ENCODE measurements around the gene LBR.

LBR gene

DNA sequence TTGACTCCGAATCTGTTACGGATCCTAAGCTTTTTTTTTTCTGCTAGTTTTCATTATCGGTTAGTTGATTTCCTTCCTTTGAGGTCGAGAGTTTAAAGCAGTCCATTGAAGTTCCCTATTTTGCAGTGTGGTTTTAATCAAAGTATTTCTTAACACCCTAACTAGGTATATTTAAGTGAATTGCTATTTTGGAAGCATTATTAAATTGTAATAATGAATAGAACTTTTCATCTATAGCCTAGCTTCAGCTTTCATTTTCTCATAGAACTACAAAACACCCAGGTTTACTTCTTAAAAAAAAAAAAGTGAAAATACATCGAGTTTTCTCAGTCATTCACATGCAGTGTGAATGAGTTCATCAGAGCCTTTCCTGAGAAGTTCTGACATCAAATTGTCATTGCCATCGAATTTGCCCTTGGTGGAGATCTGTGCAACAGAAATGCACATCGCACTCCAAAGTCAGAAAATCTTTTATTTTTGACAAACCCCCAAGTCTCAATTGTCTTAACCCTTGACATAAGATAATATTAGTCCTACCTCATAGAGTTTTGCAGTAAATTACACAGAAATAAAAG is 1.1 kb upstream of the LBR start:
- TF ChIP-seq ISL1 (CRISPR knock-in tag; IDR thresholded peaks at IDR 0.05) (no peak), ZFP3 (CRISPR knock-in tag; IDR thresholded peaks at IDR 0.05) (no peak), RARB (CRISPR knock-in tag; IDR thresholded peaks at IDR 0.05) (no peak), TSHZ2 (CRISPR knock-in tag; IDR thresholded peaks at IDR 0.05) (no peak), TCF4 (CRISPR knock-in tag; IDR thresholded peaks at IDR 0.05; ENCODE audit: borderline replicate concordance) (no peak), ZNF8 (CRISPR knock-in tag; IDR thresholded peaks at IDR 0.05) (no peak), OSR1 (CRISPR knock-in tag; IDR thresholded peaks at IDR 0.05) (no peak), ZFP30 (CRISPR knock-in tag; IDR thresholded peaks at IDR 0.05) (no peak), ZNF70 (CRISPR knock-in tag; IDR thresholded peaks at IDR 0.05) (no peak)

GRCh38 chr1:225428068-225428880 is 436 bp upstream of the LBR start:
- peak; percentile 85 for ATAC-seq
- TF ChIP-seq, protein P1, sequence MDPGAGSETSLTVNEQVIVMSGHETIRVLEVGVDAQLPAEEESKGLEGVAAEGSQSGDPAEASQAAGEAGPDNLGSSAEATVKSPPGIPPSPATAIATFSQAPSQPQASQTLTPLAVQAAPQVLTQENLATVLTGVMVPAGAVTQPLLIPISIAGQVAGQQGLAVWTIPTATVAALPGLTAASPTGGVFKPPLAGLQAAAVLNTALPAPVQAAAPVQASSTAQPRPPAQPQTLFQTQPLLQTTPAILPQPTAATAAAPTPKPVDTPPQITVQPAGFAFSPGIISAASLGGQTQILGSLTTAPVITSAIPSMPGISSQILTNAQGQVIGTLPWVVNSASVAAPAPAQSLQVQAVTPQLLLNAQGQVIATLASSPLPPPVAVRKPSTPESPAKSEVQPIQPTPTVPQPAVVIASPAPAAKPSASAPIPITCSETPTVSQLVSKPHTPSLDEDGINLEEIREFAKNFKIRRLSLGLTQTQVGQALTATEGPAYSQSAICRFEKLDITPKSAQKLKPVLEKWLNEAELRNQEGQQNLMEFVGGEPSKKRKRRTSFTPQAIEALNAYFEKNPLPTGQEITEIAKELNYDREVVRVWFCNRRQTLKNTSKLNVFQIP (CRISPR knock-in tag; IDR thresholded peaks at IDR 0.05; ENCODE audit: borderline replicate concordance, low read depth), result no peak; the same call in 1 of the 2 replicates
- TF ChIP-seq ZFP3 (CRISPR knock-in tag; IDR thresholded peaks at IDR 0.05) (no peak), PATZ1 (CRISPR knock-in tag; IDR thresholded peaks at IDR 0.05; ENCODE audit: borderline replicate concordance) (no peak), CSDC2 (CRISPR knock-in tag; IDR thresholded peaks at IDR 0.05) (no peak), BACH2 (CRISPR knock-in tag; IDR thresholded peaks at IDR 0.05; ENCODE audit: borderline replicate concordance) (peak; percentile 85; the same call in 1 of the 2 replicates)

More for the DNA sequence above, 1.1 kb upstream of the LBR start:
- no peak for ATAC-seq

DNA sequence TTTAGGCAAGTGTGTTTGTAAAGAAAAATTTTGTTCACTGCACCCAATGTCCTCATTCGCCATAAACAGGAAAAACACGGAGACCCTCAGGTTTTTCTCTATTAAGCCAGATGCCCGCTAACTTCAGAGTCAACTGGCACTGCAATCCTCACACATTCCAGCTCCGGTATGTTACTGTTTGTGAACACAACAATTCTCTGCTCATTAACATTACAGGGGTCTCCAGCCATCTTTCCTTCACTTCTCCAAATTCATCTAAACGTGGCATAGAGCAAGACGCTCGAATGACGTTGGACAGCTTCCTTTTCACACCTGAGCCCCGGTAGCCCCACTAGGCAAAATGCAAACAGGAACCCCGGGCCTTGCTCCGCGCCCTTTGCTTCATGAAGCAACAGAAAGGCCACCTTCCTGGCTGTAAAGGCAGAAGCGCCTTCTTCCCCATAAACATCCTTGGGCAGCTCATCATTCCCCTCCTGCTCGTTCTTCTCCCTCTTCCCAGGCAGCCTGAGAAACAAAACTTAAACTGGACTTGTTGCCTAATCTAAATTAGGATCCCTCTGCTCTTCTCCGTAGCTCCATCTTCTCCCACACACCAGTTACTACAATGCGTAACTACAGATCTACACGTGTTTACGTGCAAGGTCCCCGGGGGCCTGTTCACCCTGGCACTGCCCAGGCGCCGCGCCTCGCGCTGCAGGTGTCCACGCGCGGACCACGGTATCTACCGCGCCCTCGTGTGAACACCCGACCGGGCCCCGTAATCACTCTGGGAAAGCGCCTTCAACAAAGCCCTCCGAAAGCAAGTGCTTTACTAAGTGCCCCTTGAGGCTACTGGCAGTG is 1.2 kb downstream of the LBR start:
- ATAC-seq, result peak; percentile 14
- no peak for TF ChIP-seq ZC3H10 (CRISPR knock-in tag; IDR thresholded peaks at IDR 0.05)
- TF ChIP-seq ZNF8 (CRISPR knock-in tag; IDR thresholded peaks at IDR 0.05), result no peak
- TF ChIP-seq ZFP3 (CRISPR knock-in tag; IDR thresholded peaks at IDR 0.05), result no peak
- TF ChIP-seq TOX (CRISPR knock-in tag; IDR thresholded peaks at IDR 0.05; ENCODE audit: borderline replicate concordance), result no peak
- TF ChIP-seq TSHZ2 (CRISPR knock-in tag; IDR thresholded peaks at IDR 0.05), result no peak
- no peak for TF ChIP-seq GLIS3 (CRISPR knock-in tag; IDR thresholded peaks at IDR 0.05)
- no peak for TF ChIP-seq RARB (CRISPR knock-in tag; IDR thresholded peaks at IDR 0.05)
- TF ChIP-seq, protein P1 (CRISPR knock-in tag; IDR thresholded peaks at IDR 0.05; ENCODE audit: borderline replicate concordance, low read depth), result no peak
- TF ChIP-seq PPARA (CRISPR knock-in tag; IDR thresholded peaks at IDR 0.05; ENCODE audit: borderline replicate concordance), result no peak
- no peak for TF ChIP-seq ZNF70 (CRISPR knock-in tag; IDR thresholded peaks at IDR 0.05)
- no peak for TF ChIP-seq ZFP30 (CRISPR knock-in tag; IDR thresholded peaks at IDR 0.05)
- TF ChIP-seq PATZ1 (CRISPR knock-in tag; IDR thresholded peaks at IDR 0.05; ENCODE audit: borderline replicate concordance), result no peak
- TF ChIP-seq, protein P2, sequence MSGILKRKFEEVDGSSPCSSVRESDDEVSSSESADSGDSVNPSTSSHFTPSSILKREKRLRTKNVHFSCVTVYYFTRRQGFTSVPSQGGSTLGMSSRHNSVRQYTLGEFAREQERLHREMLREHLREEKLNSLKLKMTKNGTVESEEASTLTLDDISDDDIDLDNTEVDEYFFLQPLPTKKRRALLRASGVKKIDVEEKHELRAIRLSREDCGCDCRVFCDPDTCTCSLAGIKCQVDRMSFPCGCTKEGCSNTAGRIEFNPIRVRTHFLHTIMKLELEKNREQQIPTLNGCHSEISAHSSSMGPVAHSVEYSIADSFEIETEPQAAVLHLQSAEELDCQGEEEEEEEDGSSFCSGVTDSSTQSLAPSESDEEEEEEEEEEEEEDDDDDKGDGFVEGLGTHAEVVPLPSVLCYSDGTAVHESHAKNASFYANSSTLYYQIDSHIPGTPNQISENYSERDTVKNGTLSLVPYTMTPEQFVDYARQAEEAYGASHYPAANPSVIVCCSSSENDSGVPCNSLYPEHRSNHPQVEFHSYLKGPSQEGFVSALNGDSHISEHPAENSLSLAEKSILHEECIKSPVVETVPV (CRISPR knock-in tag; IDR thresholded peaks at IDR 0.05), result no peak
- no peak for TF ChIP-seq SNAI2 (CRISPR knock-in tag; IDR thresholded peaks at IDR 0.05)
